Measurements from ENCODE around the gene FAM228B. TPM values are rescaled to one million over a fixed set of nuclear protein-coding genes. Genes with fewer than 3 reads are reported as not detected.

The FAM228B gene
- total and polyA plus RNA-seq, 9 of the 15 experiments (the other 6 are each of a cell fraction or from before 2014, with no cell fraction given): 1.1 to 3.7 (median 2.6) TPM

GRCh38 chr2:24181849-24182248, 58.6 kb downstream of the FAM228B start (continued):
- TF ChIP-seq FOXJ2 (tag; IDR thresholded peaks at IDR 0.05): no peak
- TF ChIP-seq BRCA1 (IDR thresholded peaks at IDR 0.05): no peak
- TF ChIP-seq BRCA1 (CRISPR knock-in tag; IDR thresholded peaks at IDR 0.05): no peak
- TF ChIP-seq USF1 (CRISPR knock-in tag; IDR thresholded peaks at IDR 0.05): no peak
- TF ChIP-seq HOXB6 (CRISPR knock-in tag; IDR thresholded peaks at IDR 0.05; ENCODE audit: borderline replicate concordance): no peak
- TF ChIP-seq CREB3 (tag; conservative IDR thresholded peaks at IDR 0.05; ENCODE audit: low read depth): no peak
- no peak for TF ChIP-seq CEBPB (tag; IDR thresholded peaks at IDR 0.05)
- TF ChIP-seq TCF7 (IDR thresholded peaks at IDR 0.05; ENCODE audit: borderline replicate concordance): no peak
- peak; percentile 28 to 48; a peak in 1 of 4 replicates for TF ChIP-seq KDM1A (IDR thresholded peaks at IDR 0.05)
- TF ChIP-seq KLF10 (CRISPR knock-in tag; IDR thresholded peaks at IDR 0.05): no peak
- TF ChIP-seq CHD7 (IDR thresholded peaks at IDR 0.05; ENCODE audit: low read depth, low read length): no peak
- TF ChIP-seq L3MBTL2 (IDR thresholded peaks at IDR 0.05): peak; percentile 12; the same call in 1 of the 2 replicates
- TF ChIP-seq LCOR (CRISPR knock-in tag; IDR thresholded peaks at IDR 0.05): no peak
- TF ChIP-seq ZNF766 (CRISPR knock-in tag; conservative IDR thresholded peaks at IDR 0.05): no peak
- no peak for TF ChIP-seq SMARCC2 (IDR thresholded peaks at IDR 0.05; ENCODE audit: low read depth)
- peak; percentile 31; the same call in 1 of the 2 replicates for TF ChIP-seq CTBP1 (IDR thresholded peaks at IDR 0.05; ENCODE audit: borderline replicate concordance)
